ENCODE data around the gene UTP15.

UTP15 gene

GRCh38 chr5:73591102-73591695 lies 25.7 kb downstream of the UTP15 start:
- no peak overlapping the region for H3K4me3 ChIP-seq (ENCODE audit: low read length)
- peaks cover 2% of the 10 kb centered on the region for H3K4me1 ChIP-seq (ENCODE audit: control insufficient read depth, insufficient read depth, low read length)
- H3K36me3 ChIP-seq (ENCODE audit: control insufficient read depth, insufficient read depth, low read length), result no peaks in the 10 kb centered on the region
- no peaks in the 10 kb centered on the region for H3K27me3 ChIP-seq (ENCODE audit: control insufficient read depth, insufficient read depth, low read length)
- H3K9ac ChIP-seq (ENCODE audit: low read length), result no peak overlapping the region
- no peak overlapping the region for H3K27ac ChIP-seq (ENCODE audit: low read depth, low read length)

GRCh38 chr5:73591698-73592501 lies 26.4 kb downstream of the UTP15 start:
- Histone ChIP-seq H3K4me1 (ENCODE audit: control insufficient read depth, insufficient read depth, low read length) (peaks cover 2% of the 10 kb centered on the region), H3K27ac (ENCODE audit: low read depth, low read length) (no peak overlapping the region), H3K27me3 (ENCODE audit: control insufficient read depth, insufficient read depth, low read length) (no peaks in the 10 kb centered on the region), H3K36me3 (ENCODE audit: control insufficient read depth, insufficient read depth, low read length) (no peaks in the 10 kb centered on the region), H3K9ac (ENCODE audit: low read length) (no peak overlapping the region), H3K4me3 (ENCODE audit: low read length) (no peak overlapping the region)

- H3K27ac ChIP-seq (ENCODE audit: low read depth, low read length), result no peak overlapping the region
- H3K9ac ChIP-seq (ENCODE audit: low read length), result no peak overlapping the region
- H3K27me3 ChIP-seq (ENCODE audit: control insufficient read depth, insufficient read depth, low read length), result no peaks in the 10 kb centered on the region
- H3K4me1 ChIP-seq (ENCODE audit: control insufficient read depth, insufficient read depth, low read length), result peaks cover 2% of the 10 kb centered on the region
- H3K36me3 ChIP-seq (ENCODE audit: control insufficient read depth, insufficient read depth, low read length), result no peaks in the 10 kb centered on the region
- H3K4me3 ChIP-seq (ENCODE audit: low read length), result no peak overlapping the region
These were observed 27.0 kb downstream of the UTP15 start for GRCh38 chr5:73592551-73592950.

GRCh38 chr5:73596705-73597328 lies 31.3 kb downstream of the UTP15 start:
- no peaks in the 10 kb centered on the region for H3K36me3 ChIP-seq (ENCODE audit: control insufficient read depth, insufficient read depth, low read length)
- no peaks in the 10 kb centered on the region for H3K27me3 ChIP-seq (ENCODE audit: control insufficient read depth, insufficient read depth, low read length)
- no peak overlapping the region for H3K4me3 ChIP-seq (ENCODE audit: low read length)
- H3K27ac ChIP-seq (ENCODE audit: low read depth, low read length), result no peak overlapping the region
- H3K9ac ChIP-seq (ENCODE audit: low read length), result no peak overlapping the region
- peaks cover 2% of the 10 kb centered on the region for H3K4me1 ChIP-seq (ENCODE audit: control insufficient read depth, insufficient read depth, low read length)

- Histone ChIP-seq H3K36me3 (ENCODE audit: control insufficient read depth, insufficient read depth, low read length) (no peaks in the 10 kb centered on the region), H3K4me3 (ENCODE audit: low read length) (no peak overlapping the region), H3K27me3 (ENCODE audit: control insufficient read depth, insufficient read depth, low read length) (no peaks in the 10 kb centered on the region), H3K4me1 (ENCODE audit: control insufficient read depth, insufficient read depth, low read length) (no peaks in the 10 kb centered on the region), H3K9ac (ENCODE audit: low read length) (no peak overlapping the region), H3K27ac (ENCODE audit: low read depth, low read length) (no peak overlapping the region)
These were observed 33.8 kb downstream of the UTP15 start for GRCh38 chr5:73599380-73599779.

GRCh38 chr5:73603998-73604397 lies 38.5 kb downstream of the UTP15 start:
- Histone ChIP-seq H3K36me3 (ENCODE audit: control insufficient read depth, insufficient read depth, low read length) (no peaks in the 10 kb centered on the region), H3K4me1 (ENCODE audit: control insufficient read depth, insufficient read depth, low read length) (no peaks in the 10 kb centered on the region), H3K27ac (ENCODE audit: low read depth, low read length) (no peak overlapping the region), H3K4me3 (ENCODE audit: low read length) (no peak overlapping the region), H3K9ac (ENCODE audit: low read length) (no peak overlapping the region), H3K27me3 (ENCODE audit: control insufficient read depth, insufficient read depth, low read length) (no peaks in the 10 kb centered on the region)

GRCh38 chr5:73605223-73606087 lies 39.9 kb downstream of the UTP15 start:
- Histone ChIP-seq H3K9ac (ENCODE audit: low read length) (no peak overlapping the region), H3K4me3 (ENCODE audit: low read length) (no peak overlapping the region), H3K4me1 (ENCODE audit: control insufficient read depth, insufficient read depth, low read length) (no peaks in the 10 kb centered on the region), H3K36me3 (ENCODE audit: control insufficient read depth, insufficient read depth, low read length) (no peaks in the 10 kb centered on the region), H3K27me3 (ENCODE audit: control insufficient read depth, insufficient read depth, low read length) (no peaks in the 10 kb centered on the region), H3K27ac (ENCODE audit: low read depth, low read length) (no peak overlapping the region)

GRCh38 chr5:73606206-73606753 lies 40.7 kb downstream of the UTP15 start:
- Histone ChIP-seq H3K4me1 (ENCODE audit: control insufficient read depth, insufficient read depth, low read length) (no peaks in the 10 kb centered on the region), H3K9ac (ENCODE audit: low read length) (no peak overlapping the region), H3K27ac (ENCODE audit: low read depth, low read length) (no peak overlapping the region), H3K36me3 (ENCODE audit: control insufficient read depth, insufficient read depth, low read length) (no peaks in the 10 kb centered on the region), H3K4me3 (ENCODE audit: low read length) (no peak overlapping the region), H3K27me3 (ENCODE audit: control insufficient read depth, insufficient read depth, low read length) (no peaks in the 10 kb centered on the region)

GRCh38 chr5:73607228-73607627 lies 41.7 kb downstream of the UTP15 start:
- H3K4me1 ChIP-seq (ENCODE audit: control insufficient read depth, insufficient read depth, low read length), result no peaks in the 10 kb centered on the region
- H3K9ac ChIP-seq (ENCODE audit: low read length), result no peak overlapping the region
- no peaks in the 10 kb centered on the region for H3K36me3 ChIP-seq (ENCODE audit: control insufficient read depth, insufficient read depth, low read length)
- H3K27me3 ChIP-seq (ENCODE audit: control insufficient read depth, insufficient read depth, low read length), result no peaks in the 10 kb centered on the region
- no peak overlapping the region for H3K27ac ChIP-seq (ENCODE audit: low read depth, low read length)
- H3K4me3 ChIP-seq (ENCODE audit: low read length), result no peak overlapping the region

GRCh38 chr5:73612799-73613198 lies 47.3 kb downstream of the UTP15 start:
- H3K9ac ChIP-seq (ENCODE audit: low read length), result no peak overlapping the region
- no peaks in the 10 kb centered on the region for H3K27me3 ChIP-seq (ENCODE audit: control insufficient read depth, insufficient read depth, low read length)
- H3K36me3 ChIP-seq (ENCODE audit: control insufficient read depth, insufficient read depth, low read length), result no peaks in the 10 kb centered on the region
- H3K4me3 ChIP-seq (ENCODE audit: low read length), result no peak overlapping the region
- H3K4me1 ChIP-seq (ENCODE audit: control insufficient read depth, insufficient read depth, low read length), result no peaks in the 10 kb centered on the region
- no peak overlapping the region for H3K27ac ChIP-seq (ENCODE audit: low read depth, low read length)

GRCh38 chr5:73615085-73615484 lies 49.5 kb downstream of the UTP15 start:
- no peak overlapping the region for H3K27ac ChIP-seq (ENCODE audit: low read depth, low read length)
- no peak overlapping the region for H3K4me3 ChIP-seq (ENCODE audit: low read length)
- H3K27me3 ChIP-seq (ENCODE audit: control insufficient read depth, insufficient read depth, low read length), result no peaks in the 10 kb centered on the region
- no peak overlapping the region for H3K9ac ChIP-seq (ENCODE audit: low read length)
- H3K36me3 ChIP-seq (ENCODE audit: control insufficient read depth, insufficient read depth, low read length), result no peaks in the 10 kb centered on the region
- no peaks in the 10 kb centered on the region for H3K4me1 ChIP-seq (ENCODE audit: control insufficient read depth, insufficient read depth, low read length)

- H3K4me3 ChIP-seq (ENCODE audit: low read length), result no peak overlapping the region
These were observed 50.4 kb downstream of the UTP15 start for GRCh38 chr5:73615947-73616346.

More at GRCh38 chr5:73615947-73616346, 50.4 kb downstream of the UTP15 start:
- H3K9ac ChIP-seq (ENCODE audit: low read length), result no peak overlapping the region
- no peak overlapping the region for H3K27ac ChIP-seq (ENCODE audit: low read depth, low read length)
- H3K36me3 ChIP-seq (ENCODE audit: control insufficient read depth, insufficient read depth, low read length), result no peaks in the 10 kb centered on the region
- no peaks in the 10 kb centered on the region for H3K4me1 ChIP-seq (ENCODE audit: control insufficient read depth, insufficient read depth, low read length)
- H3K27me3 ChIP-seq (ENCODE audit: control insufficient read depth, insufficient read depth, low read length), result no peaks in the 10 kb centered on the region
